Measurements from ENCODE around the gene GMDS. TPM values are rescaled to one million over a fixed set of nuclear protein-coding genes. Genes with fewer than 3 reads are reported as not detected.

The GMDS gene
- total and polyA plus RNA-seq, 2 experiments from 2014 or later, result 30.1 to 36.5 TPM

DNA sequence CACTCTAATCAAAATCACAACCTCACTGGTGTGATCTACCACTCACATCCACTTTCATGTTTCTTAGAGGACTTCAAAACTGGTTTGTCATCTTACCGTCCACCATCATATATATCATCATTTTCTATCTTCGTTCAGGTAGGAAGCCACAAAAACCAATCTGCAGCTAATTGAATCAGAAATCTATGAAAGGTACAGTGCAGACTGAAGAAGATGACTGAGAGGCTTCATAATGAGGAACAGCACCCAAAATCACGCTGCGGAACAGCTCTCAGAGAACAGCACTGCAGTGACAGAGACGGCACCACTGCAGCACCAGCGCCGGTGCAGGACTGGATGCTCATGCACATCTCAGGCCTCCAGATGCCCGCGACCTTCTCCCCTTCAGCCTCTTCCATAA is 13.0 kb downstream of the GMDS start:
- no peak overlapping the region for H3K4me3 ChIP-seq
- no peaks in the 10 kb centered on the region for H3K27me3 ChIP-seq (ENCODE audit: insufficient read depth)
- peaks cover 2% of the 10 kb centered on the region for H3K27me3 Mint-ChIP-seq (ENCODE audit: insufficient read depth, low read depth, poor library complexity)
- no peaks in the 10 kb centered on the region for H3K9me2 ChIP-seq (ENCODE audit: insufficient read depth)
- H3K27ac Mint-ChIP-seq, result 0 out of 2 replicates have a peak overlapping the region, but pooled peaks have one; percentile 33
- H3K36me3 ChIP-seq (ENCODE audit: insufficient read depth), result no peaks in the 10 kb centered on the region
- H3K9me3 Mint-ChIP-seq, result no peaks in the 10 kb centered on the region
- H3K4me3 Mint-ChIP-seq, result no peak overlapping the region
- H2AFZ ChIP-seq, result no peak overlapping the region
- H3K79me2 ChIP-seq (replicated peaks; ENCODE audit: insufficient read depth), result peaks cover 82% of the 10 kb centered on the region
- no peaks in the 10 kb centered on the region for H4K20me1 ChIP-seq (replicated peaks; ENCODE audit: insufficient read depth)
- peaks cover 42% of the 10 kb centered on the region for H3K4me1 Mint-ChIP-seq
- H3K36me3 Mint-ChIP-seq (ENCODE audit: low read depth), result no peaks in the 10 kb centered on the region
- no peak overlapping the region for H3K27ac ChIP-seq (ENCODE audit: low read depth)
- no peaks in the 10 kb centered on the region for H3F3A ChIP-seq (replicated peaks; ENCODE audit: low read depth)
- ATAC-seq (no peak), DNase-seq (ENCODE audit: low spot score) (no peak)
- no peak overlapping the region for H3K4me2 ChIP-seq
- peaks cover 17% of the 10 kb centered on the region; the same call in 1 of the 2 replicates for H3K4me1 ChIP-seq (ENCODE audit: insufficient read depth)
- TF ChIP-seq CREB1 (CRISPR knock-in tag; IDR thresholded peaks at IDR 0.05; ENCODE audit: low read depth), result no peak
- no peak for TF ChIP-seq STAT1 (IDR thresholded peaks at IDR 0.05; ENCODE audit: unreplicated experiment)
- TF ChIP-seq, protein P1, sequence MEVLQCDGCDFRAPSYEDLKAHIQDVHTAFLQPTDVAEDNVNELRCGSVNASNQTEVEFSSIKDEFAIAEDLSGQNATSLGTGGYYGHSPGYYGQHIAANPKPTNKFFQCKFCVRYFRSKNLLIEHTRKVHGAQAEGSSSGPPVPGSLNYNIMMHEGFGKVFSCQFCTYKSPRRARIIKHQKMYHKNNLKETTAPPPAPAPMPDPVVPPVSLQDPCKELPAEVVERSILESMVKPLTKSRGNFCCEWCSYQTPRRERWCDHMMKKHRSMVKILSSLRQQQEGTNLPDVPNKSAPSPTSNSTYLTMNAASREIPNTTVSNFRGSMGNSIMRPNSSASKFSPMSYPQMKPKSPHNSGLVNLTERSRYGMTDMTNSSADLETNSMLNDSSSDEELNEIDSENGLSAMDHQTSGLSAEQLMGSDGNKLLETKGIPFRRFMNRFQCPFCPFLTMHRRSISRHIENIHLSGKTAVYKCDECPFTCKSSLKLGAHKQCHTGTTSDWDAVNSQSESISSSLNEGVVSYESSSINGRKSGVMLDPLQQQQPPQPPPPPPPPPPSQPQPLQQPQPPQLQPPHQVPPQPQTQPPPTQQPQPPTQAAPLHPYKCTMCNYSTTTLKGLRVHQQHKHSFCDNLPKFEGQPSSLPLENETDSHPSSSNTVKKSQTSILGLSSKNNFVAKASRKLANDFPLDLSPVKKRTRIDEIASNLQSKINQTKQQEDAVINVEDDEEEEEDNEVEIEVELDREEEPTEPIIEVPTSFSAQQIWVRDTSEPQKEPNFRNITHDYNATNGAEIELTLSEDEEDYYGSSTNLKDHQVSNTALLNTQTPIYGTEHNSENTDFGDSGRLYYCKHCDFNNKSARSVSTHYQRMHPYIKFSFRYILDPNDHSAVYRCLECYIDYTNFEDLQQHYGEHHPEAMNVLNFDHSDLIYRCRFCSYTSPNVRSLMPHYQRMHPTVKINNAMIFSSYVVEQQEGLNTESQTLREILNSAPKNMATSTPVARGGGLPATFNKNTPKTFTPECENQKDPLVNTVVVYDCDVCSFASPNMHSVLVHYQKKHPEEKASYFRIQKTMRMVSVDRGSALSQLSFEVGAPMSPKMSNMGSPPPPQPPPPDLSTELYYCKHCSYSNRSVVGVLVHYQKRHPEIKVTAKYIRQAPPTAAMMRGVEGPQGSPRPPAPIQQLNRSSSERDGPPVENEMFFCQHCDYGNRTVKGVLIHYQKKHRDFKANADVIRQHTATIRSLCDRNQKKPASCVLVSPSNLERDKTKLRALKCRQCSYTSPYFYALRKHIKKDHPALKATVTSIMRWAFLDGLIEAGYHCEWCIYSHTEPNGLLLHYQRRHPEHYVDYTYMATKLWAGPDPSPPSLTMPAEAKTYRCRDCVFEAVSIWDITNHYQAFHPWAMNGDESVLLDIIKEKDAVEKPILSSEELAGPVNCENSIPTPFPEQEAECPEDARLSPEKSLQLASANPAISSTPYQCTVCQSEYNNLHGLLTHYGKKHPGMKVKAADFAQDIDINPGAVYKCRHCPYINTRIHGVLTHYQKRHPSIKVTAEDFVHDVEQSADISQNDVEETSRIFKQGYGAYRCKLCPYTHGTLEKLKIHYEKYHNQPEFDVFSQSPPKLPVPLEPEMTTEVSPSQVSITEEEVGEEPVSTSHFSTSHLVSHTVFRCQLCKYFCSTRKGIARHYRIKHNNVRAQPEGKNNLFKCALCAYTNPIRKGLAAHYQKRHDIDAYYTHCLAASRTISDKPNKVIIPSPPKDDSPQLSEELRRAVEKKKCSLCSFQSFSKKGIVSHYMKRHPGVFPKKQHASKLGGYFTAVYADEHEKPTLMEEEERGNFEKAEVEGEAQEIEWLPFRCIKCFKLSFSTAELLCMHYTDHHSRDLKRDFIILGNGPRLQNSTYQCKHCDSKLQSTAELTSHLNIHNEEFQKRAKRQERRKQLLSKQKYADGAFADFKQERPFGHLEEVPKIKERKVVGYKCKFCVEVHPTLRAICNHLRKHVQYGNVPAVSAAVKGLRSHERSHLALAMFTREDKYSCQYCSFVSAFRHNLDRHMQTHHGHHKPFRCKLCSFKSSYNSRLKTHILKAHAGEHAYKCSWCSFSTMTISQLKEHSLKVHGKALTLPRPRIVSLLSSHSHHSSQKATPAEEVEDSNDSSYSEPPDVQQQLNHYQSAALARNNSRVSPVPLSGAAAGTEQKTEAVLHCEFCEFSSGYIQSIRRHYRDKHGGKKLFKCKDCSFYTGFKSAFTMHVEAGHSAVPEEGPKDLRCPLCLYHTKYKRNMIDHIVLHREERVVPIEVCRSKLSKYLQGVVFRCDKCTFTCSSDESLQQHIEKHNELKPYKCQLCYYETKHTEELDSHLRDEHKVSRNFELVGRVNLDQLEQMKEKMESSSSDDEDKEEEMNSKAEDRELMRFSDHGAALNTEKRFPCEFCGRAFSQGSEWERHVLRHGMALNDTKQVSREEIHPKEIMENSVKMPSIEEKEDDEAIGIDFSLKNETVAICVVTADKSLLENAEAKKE (CRISPR knock-in tag; IDR thresholded peaks at IDR 0.05), result no peak
- TF ChIP-seq, protein P2, sequence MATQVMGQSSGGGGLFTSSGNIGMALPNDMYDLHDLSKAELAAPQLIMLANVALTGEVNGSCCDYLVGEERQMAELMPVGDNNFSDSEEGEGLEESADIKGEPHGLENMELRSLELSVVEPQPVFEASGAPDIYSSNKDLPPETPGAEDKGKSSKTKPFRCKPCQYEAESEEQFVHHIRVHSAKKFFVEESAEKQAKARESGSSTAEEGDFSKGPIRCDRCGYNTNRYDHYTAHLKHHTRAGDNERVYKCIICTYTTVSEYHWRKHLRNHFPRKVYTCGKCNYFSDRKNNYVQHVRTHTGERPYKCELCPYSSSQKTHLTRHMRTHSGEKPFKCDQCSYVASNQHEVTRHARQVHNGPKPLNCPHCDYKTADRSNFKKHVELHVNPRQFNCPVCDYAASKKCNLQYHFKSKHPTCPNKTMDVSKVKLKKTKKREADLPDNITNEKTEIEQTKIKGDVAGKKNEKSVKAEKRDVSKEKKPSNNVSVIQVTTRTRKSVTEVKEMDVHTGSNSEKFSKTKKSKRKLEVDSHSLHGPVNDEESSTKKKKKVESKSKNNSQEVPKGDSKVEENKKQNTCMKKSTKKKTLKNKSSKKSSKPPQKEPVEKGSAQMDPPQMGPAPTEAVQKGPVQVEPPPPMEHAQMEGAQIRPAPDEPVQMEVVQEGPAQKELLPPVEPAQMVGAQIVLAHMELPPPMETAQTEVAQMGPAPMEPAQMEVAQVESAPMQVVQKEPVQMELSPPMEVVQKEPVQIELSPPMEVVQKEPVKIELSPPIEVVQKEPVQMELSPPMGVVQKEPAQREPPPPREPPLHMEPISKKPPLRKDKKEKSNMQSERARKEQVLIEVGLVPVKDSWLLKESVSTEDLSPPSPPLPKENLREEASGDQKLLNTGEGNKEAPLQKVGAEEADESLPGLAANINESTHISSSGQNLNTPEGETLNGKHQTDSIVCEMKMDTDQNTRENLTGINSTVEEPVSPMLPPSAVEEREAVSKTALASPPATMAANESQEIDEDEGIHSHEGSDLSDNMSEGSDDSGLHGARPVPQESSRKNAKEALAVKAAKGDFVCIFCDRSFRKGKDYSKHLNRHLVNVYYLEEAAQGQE (IDR thresholded peaks at IDR 0.05; ENCODE audit: unreplicated experiment), result no peak
- no peak for TF ChIP-seq ZNF114 (CRISPR knock-in tag; IDR thresholded peaks at IDR 0.05)
- no peak for TF ChIP-seq POLR2AphosphoS5 (IDR thresholded peaks at IDR 0.05; ENCODE audit: low read depth)
- TF ChIP-seq, protein P3, sequence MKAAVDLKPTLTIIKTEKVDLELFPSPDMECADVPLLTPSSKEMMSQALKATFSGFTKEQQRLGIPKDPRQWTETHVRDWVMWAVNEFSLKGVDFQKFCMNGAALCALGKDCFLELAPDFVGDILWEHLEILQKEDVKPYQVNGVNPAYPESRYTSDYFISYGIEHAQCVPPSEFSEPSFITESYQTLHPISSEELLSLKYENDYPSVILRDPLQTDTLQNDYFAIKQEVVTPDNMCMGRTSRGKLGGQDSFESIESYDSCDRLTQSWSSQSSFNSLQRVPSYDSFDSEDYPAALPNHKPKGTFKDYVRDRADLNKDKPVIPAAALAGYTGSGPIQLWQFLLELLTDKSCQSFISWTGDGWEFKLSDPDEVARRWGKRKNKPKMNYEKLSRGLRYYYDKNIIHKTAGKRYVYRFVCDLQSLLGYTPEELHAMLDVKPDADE (IDR thresholded peaks at IDR 0.05), result no peak
- no peak for TF ChIP-seq EZH2phosphoT487 (IDR thresholded peaks at IDR 0.05; ENCODE audit: unreplicated experiment)
- TF ChIP-seq JUNB (IDR thresholded peaks at IDR 0.05; ENCODE audit: unreplicated experiment), result no peak
- TF ChIP-seq EZH2 (IDR thresholded peaks at IDR 0.05; ENCODE audit: low read depth, unreplicated experiment), result no peak
- no peak for TF ChIP-seq ZNF331 (CRISPR knock-in tag; IDR thresholded peaks at IDR 0.05; ENCODE audit: low read depth)
- TF ChIP-seq, protein P4, sequence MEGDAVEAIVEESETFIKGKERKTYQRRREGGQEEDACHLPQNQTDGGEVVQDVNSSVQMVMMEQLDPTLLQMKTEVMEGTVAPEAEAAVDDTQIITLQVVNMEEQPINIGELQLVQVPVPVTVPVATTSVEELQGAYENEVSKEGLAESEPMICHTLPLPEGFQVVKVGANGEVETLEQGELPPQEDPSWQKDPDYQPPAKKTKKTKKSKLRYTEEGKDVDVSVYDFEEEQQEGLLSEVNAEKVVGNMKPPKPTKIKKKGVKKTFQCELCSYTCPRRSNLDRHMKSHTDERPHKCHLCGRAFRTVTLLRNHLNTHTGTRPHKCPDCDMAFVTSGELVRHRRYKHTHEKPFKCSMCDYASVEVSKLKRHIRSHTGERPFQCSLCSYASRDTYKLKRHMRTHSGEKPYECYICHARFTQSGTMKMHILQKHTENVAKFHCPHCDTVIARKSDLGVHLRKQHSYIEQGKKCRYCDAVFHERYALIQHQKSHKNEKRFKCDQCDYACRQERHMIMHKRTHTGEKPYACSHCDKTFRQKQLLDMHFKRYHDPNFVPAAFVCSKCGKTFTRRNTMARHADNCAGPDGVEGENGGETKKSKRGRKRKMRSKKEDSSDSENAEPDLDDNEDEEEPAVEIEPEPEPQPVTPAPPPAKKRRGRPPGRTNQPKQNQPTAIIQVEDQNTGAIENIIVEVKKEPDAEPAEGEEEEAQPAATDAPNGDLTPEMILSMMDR (conservative IDR thresholded peaks at IDR 0.05; ENCODE audit: low read depth in 2 of 2), result no peak
- TF ChIP-seq NANOG (IDR thresholded peaks at IDR 0.05; ENCODE audit: borderline replicate concordance), result no peak
